RPMI7951 (cell line): Measurements from ENCODE around the gene ECEL1. TPM values are rescaled to one million over a fixed set of nuclear protein-coding genes. Genes with fewer than 3 reads are reported as not detected.
"Not testable (repeated sequence)": the region's sequence is repeated elsewhere in the genome, so short reads cannot be mapped to it uniquely, and the experiment has no call there.

Source experiments
- DNase-seq: peaks from one replicate; pipeline ENCODE4 v3.0.0-alpha.2; 2012; ENCODE audit warnings: low read depth
- total RNA-seq: library from RNA; depleted of rRNA; stranded (reverse); fragments of >200 nt; shearing (Covaris generic); gene quantifications from 2 replicates; pipeline ENCODE4 v1.2.3, GENCODE V29; 2014

ECEL1 gene
- total RNA-seq, 1 experiment from 2014 or later: not detected

DNA sequence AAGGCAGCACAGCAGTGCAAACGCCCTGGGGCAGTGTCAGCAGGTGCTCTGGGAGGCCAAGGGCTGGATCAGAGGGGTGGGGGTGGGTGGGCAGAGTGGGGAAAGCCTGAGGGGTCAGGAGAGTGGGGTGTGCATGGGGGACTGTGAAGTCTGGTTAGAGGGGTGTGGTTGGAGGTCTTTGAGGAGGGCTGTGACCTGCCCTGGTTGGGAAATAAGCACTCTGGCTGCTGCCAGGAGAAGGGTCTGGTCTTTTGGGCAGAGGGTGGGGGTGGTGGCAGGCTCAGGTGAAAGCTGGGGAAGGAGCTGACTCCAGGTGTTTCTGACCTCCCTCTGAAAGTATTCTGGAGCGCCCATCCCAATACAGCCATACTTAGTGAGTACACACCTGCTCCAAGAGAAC is 27.5 kb downstream of the ECEL1 start:
- DNase-seq: no peak

DNA sequence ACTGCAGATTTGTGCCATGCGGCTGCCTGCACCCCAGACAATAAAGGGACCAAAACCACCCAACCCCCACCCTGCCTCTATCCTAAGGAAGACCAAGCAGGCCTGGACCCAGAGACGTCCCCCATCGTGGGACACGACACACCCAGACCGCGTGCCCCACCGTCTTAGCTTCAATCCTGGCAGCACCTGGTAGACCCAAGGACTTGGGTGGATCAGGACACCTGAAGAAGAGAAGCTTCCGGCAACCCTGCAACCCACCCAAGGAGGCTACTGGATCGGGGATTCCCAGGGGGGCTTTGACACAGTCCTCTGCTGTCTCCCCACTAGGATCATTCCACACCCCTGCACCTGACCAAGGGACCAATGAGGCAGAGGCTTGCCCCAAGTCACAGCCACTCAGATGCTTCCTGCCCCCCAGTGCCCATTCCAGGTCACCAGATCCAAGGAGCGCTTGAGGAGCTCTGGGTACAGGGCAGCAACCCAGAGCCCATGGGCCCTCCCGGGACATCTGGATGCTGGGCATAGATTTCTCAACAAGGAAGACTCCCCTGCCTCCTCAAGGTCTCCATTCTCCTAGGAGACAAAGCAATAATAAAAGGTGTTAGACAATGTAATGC is 28.1 kb downstream of the ECEL1 start:
- DNase-seq: no peak

DNA sequence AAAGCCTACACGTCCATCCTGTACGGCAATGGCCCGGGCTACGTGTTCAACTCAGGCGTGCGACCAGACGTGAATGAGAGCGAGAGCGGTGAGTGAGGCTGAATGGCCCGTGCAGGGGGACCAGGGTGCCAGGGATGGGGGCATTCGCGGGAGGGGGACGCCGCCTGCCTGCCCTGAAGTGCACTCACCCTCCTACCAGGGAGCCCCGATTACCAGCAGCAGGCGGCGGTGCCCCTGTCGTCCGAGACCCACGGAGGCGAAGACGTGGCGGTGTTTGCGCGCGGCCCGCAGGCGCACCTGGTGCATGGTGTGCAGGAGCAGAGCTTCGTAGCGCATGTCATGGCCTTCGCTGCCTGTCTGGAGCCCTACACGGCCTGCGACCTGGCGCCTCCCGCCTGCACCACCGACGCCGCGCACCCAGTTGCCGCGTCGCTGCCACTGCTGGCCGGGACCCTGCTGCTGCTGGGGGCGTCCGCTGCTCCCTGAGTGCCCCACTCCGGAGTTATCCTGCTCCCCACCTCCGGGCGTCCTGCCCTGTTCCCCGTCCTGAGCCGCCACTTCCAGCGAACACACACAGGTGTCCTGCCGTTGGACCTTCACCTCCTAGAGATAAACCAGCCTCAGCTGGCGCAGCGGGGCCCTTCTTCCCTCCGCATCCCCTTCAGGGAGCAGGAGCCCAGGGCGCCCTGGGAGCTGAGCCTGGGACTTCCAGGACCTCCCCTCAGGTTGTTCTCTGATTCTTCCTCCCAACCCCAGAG is 28.8 kb downstream of the ECEL1 start:
- DNase-seq: no peak

DNA sequence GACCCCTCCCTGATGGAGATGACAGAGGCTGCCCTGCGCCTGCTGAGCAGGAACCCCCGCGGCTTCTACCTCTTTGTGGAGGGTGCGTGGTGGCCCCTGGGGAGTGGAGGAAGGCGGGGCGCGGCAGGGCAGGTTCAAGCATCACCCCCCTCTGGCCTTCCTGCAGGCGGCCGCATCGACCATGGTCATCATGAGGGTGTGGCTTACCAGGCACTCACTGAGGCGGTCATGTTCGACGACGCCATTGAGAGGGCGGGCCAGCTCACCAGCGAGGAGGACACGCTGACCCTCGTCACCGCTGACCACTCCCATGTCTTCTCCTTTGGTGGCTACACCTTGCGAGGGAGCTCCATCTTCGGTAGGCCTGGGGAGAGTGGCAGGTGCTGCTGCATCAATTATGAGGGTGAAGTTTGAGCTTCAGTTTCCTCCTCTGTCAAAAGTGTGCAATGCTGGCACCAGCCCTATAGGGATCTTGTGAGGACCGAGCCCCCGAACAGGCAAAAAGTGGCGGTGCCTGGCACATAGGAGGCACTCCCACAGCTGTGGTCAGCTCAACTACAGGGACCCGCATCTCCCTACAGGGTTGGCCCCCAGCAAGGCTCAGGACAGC is 29.5 kb downstream of the ECEL1 start:
- DNase-seq: no peak

DNA sequence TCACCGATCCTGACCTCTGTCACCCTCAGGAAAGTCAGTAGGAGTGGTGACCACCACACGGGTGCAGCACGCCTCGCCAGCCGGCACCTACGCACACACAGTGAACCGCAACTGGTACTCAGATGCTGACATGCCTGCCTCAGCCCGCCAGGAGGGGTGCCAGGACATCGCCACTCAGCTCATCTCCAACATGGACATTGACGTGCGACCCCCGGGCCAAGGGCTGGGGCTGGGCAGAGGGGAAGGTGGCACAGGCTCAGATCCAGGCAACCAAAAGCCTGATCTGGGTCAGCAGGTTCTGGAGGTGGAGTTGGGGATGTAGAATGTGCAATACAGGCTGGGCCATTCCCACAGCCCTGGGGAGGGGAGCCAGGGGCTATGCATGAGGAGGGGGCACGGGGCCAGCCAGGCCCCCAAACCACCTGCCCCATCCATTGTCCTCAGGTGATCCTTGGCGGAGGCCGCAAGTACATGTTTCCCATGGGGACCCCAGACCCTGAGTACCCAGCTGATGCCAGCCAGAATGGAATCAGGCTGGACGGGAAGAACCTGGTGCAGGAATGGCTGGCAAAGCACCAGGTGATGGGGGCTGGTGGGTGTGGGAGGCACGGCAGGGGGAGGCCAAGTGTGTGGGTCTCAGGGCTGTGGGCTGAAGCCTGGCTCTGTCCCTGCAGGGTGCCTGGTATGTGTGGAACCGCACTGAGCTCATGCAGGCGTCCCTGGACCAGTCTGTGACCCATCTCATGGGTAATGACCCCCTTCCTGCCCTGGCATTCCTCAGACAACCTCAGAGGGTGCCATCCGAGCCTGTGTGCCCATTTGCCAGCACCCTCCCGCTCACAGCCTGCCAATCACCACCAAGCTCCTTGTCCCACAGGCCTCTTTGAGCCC is 30.3 kb downstream of the ECEL1 start:
- no peak for DNase-seq

DNA sequence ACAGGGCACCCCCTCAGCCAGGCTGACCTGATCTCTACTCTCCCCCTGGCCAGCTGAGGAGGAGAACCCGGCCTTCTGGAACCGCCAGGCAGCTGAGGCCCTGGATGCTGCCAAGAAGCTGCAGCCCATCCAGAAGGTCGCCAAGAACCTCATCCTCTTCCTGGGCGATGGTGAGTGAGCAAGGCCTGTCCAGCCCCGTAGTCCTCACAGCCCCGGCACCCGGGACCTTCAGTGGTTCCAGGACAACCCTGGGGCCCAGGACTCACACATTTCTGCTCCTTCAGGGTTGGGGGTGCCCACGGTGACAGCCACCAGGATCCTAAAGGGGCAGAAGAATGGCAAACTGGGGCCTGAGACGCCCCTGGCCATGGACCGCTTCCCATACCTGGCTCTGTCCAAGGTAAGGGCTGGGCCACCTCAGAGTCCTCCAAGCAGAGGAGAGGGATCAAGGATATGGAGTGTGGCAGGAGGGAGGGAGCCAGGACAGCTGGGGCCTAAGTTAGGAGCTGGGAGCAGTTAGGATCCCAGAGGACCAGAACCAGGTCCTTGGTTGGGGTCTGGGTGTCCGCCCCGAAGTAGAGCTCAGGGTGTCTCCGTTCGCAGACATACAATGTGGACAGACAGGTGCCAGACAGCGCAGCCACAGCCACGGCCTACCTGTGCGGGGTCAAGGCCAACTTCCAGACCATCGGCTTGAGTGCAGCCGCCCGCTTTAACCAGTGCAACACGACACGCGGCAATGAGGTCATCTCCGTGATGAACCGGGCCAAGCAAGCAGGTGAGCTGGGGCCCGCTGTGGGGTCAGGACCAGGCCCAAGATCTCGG is 31.1 kb downstream of the ECEL1 start:
- DNase-seq: no peak

DNA sequence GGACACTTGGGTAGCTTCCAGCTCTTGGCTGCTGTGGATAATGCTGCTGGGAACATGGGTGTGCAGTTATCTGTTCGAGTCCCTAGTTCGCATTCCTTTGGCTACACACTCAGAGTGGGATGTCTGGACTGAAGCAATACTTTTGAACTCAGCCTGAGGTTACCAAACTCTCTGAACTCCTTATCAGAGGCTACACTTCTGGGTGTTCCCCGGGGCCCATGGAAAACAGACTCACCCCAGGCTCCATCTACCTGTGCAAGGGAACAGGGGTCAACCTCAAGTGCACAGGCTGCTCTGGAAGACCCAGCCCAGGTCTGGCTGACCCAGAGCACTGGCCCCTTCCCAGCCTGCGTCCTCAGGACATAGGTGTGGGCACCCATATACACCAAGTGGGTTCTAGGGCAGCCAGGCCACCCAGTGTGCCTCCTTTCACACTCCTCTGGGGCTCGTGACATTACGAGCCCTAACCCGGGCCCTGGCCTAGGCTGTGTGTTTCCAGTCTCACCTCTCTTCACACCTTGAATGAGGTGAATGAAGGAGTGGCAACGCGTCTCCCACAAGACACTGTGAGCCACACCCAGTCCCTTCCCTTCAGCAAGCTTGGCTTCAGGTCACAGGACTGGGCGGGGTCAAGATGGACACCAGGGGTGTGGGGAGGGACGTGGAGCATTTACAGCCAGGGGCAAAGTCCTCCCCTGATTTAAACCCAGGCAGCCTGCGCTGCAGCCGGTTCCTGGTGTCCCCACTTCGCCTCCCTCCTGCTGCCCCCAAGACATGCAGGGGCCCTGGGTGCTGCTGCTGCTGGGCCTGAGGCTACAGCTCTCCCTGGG is 32.0 kb downstream of the ECEL1 start, which contains the start of gene ALPI:
Gene ALPI, plus strand, starts transcription at position 728 of the 830 bp plus-strand sequence. Its CDS starts 47 bp downstream, at position 775.
- no peak for DNase-seq

DNA sequence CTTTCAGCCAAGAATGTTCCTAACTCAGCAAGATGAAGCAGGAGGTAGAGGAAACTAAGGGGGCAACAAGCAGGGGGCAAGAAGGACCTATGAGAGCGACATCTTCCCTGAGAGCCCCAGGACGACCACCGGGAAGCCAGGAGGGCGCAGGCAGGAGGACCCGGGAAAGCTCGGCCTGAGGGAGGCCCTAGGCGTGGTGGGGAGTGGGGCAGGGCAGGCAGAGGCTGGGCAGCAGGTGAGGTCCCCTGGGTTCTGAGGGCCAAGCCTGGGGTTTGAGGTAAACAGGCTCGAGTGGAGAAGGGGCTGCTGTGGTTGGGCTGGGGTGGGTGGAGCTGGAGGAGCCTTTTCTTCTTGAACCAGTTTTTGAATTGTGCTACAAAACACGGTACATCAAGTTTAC is 33.0 kb downstream of the ECEL1 start:
- DNase-seq: no peak

DNA sequence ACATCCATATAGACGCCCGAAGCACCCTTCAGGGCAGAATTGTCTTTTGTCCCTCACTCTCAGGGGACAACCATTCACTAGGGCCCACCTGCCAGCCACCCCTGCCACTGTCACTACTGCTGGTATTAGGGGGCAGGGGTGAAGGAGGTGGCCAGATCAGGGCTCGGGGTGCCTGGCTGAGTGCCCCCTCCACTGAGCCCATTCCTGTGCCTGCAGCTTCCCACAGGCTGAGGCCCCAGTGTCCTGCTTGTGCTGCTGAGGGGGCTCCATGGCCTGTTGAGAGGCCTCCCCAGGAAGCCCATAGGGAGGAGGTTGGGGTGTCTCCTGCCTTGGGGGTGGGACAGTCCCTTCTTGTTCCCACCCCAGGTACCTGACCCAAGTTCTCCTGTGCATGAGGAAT is 36.0 kb downstream of the ECEL1 start:
- not testable (repeated sequence) for DNase-seq

DNA sequence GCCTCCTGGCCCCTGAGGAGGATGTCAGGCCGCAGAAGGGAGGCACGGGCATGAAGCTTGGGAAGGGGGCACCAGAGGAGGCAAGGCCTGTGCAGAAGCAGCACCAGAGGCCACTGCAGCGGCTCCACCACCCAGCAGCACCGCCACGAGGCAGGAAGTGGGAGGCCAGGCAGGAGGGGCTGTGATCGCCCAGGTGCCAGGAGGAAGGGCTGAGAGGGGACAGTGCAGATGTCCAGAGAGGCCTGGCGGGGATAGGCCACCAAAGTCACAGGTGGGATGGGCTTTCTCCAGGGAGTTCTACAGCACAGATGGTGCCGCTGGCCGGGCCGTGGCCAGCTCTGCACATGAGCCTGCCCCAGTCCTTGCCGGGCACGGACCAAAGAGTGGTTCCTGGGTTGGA is 37.7 kb downstream of the ECEL1 start:
- DNase-seq: no peak

DNA sequence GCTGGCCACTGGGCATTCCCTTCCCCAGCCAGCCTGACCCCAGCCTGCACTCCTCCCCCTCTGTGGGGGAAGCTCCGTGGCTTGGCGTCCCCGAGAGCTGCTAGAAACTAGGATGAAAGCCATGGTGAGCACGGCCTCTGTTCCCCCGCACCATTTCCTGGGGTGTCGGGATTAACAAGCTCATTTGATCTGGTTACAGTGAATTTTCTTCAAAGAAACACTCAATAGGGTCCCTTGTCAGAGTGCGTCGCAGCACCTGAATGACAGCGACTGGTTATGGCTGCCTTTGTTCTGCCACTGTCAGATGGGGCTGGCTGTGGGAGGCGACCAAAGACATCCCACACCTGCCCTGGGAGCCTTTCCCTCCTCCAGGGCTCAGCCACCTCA is 39.3 kb downstream of the ECEL1 start:
- no peak for DNase-seq

DNA sequence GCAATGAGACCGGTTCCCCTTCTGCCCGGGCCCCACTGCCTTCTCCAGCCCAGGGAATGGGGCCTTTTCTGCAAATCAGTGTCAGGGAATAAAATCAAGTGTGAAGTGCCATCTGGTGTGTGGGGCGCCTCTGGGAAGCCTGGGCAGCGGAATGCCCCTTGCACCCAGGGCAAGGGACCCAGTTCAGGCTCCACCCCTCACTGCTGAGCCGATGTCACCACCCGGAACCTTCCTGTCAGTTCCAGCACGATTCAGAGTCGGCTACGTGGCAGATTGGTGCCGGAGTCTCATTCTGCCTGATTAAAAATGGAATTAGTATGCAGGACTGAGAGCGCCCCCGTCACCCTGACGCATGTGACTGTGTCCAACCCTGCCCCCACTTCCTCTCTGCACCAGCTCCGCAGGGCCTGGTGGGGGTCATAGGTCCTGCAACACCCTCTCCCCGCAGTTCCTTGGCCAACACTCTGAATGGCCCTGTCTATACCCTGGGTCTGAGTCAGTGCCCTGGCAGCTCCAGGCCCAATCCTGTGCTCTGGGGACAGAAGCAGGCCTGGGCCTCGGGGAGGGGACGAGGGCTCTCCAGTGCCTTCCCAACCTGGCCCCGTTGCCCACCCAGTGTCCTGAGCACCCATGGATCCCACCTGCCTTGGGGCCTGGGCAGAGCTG is 39.9 kb downstream of the ECEL1 start:
- no peak for DNase-seq

DNA sequence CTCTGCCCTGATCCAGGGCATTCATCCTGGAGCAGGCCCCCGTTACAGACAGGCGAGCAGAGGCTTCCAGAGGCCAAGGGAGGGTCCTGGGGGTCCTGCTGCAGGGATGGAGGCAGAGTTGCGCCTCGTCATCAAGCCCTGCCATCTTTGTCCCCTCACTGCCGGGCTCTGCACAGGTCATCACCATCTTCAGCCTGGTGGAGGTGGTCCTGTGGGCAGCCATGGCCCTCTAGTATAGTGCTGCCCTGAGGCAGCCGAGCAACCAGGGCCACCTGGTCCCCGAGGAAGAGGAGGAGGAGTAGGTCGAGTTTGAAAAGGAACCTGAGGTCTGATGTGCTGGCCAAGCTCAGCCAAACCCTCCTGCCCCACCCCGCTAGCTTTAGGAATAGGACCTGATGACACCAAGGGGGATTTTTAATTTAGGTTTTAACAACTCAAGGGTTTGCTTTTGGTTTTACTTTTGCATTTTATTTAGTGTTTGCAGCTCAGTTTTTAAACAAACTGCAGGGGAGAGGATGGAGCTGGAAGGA is 40.5 kb downstream of the ECEL1 start:
- no peak for DNase-seq

DNA sequence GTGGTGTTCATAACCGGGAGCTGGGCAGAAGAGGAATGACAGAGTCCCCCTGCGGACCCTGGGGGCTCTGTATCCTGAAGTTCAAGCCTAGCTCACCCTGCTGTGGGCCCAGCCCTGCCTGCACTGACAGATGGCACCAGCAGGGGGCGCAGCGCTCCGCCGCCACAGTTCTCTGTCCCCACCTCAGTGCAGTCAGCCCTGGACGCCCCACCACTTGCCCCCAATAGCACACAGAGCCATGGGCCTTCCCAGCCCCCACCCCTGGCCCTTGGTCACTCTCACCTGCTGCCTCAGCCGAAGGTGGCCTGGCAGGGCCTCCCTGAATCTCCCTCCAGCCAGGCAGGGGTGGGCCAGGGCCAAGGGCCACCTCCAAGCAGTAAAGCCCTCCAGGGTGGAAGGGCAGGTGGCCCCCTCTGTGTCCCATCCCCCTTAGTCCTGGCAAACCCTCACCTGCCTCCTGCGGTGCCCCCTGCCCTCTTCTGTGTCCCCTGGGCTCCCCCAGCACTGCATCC is 41.3 kb downstream of the ECEL1 start:
- DNase-seq: not testable (repeated sequence)

DNA sequence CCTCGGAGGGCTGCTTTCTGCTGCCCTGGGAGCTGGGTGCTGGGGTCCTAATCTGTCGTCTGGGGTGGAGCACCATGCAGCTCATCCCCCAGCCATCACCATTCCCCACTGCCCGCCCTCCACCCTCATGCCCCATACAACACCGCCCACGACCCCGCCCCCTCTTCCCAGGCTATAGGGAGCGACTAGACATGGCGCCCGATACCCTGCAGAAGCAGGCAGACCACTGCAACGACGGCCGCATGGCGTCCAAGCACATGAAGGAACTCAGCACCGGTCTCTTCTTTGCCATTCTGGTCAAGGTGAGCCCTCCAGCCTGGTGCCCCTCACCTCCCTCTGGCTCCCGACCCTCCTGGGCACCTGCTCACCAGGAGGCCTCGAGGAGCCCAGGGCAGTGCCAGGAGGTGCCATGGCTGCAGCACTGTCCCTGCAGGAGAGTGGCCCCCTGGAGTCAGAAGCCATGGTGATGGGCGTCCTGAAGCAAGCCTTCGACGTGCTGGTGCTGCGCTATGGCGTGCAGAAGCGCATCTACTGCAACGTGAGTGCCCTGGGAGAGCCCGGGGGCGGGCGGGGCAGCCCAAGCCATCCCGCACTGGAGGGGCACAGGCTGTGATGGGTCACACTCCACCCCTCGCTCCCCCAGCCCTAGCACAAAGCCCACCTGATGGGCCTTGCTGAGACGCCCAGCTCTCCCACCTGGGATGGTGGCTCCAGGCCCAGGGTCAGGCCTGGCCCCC is 42.3 kb downstream of the ECEL1 start:
- DNase-seq: not testable (repeated sequence)

DNA sequence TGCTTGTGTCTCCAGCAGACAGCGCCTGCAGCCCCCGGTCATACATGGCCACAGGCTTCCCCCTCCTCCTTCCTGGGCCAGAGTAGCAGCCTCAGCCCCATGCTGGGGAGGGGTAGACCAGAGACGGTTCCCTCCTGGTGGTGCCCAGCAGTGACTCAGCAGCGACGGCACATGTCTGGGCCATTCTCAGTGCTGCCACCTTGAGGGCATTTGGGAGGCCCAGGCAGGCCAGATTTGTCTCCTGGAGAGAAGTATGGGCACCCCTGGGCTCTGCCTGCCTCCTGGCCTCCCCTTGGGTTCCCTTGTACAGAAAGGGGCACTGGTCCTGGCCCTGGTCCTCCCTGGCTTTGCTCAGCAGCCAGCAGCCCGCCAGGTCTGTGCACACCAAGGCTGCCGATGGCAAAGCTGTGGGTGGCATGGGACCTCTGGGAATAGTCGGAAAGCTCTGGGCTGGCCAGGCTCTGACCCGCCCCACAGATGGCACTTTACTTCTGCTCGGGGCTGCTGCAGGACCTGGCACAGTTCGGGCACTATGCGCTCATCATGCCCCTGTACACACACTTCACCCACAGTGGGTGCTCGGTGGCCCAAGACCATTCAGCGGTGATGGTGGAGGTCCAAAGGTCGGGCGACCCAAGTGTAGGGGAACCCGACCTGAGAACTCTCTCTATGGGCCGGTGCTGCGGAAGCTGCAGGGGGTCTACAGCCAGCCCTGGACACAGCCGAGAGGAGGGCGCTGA is 43.1 kb downstream of the ECEL1 start:
- peak; percentile 52 for DNase-seq

DNA sequence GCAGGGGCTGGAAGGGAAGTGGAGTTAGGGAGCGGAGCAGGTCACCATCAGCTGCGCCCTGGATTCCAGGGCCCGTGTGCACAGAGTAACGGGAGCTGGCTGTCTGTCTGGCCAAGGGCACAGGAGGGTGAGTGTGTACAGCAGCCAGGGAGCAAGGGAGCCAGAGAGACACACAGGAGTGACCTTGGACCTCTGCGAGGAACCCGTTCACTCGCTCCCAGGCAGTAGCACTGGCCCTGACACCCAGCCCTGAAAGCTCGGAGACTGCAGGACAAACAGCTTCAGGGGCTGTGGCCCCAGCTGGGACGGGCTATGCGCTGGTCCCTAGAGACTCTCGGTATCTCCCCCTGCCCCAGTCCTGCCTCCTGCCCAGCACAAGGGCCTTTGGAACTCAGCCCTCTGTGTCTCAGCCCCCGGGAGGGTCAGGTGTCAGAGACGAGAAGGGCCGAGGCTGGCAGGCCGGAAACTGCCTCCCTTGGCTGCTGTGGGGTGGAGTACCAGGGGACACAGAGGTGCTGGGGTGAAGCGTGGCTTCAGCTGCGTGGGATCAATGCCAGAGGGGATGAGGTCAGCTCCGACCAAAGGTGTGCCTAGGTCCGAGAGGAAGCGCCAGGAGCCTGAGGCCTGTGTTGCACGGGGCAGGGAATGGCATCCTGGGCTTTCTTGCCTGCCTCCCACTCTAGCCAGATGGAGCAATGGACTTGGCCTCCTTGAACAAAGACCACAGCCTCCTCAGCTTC is 43.8 kb downstream of the ECEL1 start:
- not testable (repeated sequence) for DNase-seq
